Ishikawa (cell line): ENCODE data around the gene EXOC4.

Experiments used
- YY1 ChIP-seq: IDR thresholded peaks from 2 replicates; pipeline ENCODE4 v1.6.1; 2012; ENCODE audit warnings: low read depth
- ZBTB7A ChIP-seq: IDR thresholded peaks from 2 replicates; pipeline ENCODE4 v1.6.1; 2012; ENCODE audit warnings: low read depth

DNA sequence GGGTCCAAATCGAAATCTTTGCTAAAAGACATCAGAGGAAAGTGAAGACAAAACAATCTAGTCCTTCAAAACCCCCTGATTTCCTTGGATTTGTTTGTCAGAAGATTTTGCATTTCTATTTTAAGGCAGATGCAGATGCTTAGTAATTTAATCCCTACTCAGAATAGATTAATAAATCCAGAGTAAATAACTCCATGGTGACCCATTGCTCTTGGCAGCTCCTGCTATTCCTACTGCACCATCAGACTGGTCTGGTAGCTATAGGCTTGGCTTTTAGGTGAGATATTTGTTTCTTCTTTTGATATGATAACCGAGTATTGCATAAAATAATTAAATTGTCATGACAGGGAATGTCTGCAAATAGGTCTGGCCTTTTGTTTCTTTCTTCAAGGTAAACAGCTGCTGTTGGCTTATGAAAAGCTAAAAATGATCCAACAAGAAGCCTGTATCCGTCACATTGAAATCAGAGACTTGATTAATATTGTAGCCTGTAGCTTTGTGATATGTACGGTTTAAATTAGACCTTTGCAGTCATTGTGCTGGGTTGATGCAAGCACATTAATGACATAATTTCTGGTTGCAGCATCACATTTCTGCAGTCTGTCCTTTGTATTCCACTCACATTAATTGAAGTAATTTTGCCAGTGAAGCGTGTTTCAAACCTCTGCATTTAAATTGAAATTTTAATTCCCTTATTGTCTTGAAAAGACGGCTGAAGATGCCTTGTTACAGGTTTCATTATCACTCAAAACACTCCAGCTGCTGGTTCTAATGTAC lies 40.7 kb downstream of the EXOC4 start:
- TF ChIP-seq YY1: no peak
- no peak for TF ChIP-seq ZBTB7A
